Anterior cingulate cortex (tissue), 58 donors: ENCODE measurements around the gene TEX101.
"Not testable (repeated sequence)": the region's sequence is repeated elsewhere in the genome, so short reads cannot be mapped to it uniquely, and the experiment has no call there.

Experiments
- DNase-seq, 58 donors: peaks; one replicate each; lab custom pipeline; 2025; lab: John Stamatoyannopoulos, UW

The TEX101 gene

DNA sequence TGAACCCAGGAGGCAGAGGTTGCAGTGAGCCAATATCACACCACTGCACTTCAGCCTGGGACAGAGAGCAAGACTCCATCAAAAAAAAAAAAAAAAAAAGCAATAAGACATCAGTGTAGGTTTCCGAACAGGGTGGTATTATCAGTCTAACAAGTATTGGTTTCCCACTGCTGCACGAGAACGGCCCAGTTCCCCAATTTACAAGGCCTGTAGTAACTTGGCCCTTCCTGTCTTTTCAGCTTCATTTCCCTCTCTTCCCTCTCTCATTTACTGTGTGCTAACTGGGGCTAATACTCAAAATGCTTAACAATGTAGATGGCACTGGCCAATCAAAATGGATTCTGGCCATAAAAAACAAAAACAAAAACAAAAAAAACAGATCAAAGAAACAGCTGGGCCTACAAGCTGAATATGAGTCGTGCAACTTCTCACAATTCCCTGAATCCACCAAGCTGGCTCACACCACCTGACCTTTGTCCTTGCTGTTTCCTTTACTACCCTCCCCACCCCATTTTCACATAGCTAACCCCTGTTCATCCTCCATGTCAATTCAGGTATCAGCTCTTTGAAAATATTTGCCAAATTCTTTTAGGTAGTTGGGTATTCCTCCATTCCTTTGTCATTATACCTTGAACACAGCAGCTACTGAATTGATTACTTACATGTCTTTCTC lies 2.4 kb downstream of the TEX101 start:
- DNase-seq: no peak

DNA sequence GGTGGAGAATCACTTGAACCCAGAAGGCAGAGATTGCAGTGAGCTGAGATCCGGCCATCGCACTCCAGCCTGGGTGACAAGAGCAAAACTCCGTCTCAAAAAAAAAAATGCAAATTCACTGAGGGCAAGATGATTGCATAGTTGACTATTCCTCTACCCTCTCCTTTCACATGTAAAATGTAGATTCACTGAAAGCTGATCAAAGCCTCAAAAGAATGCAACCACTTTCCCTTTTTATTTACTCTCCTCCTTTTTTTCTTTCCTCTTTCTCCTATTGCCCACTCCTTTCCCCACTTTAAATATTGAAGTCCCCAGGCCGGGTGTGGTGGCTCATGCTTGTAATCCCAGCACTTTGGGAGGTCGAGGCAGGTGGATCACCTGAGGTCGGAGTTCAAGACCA lies 6.3 kb downstream of the TEX101 start:
- no peak for DNase-seq

GRCh38 chr19:43422000-43422688 lies 7.5 kb downstream of the TEX101 start:
- DNase-seq: no peak

- DNase-seq: no peak
Observed at GRCh38 chr19:43422689-43423066, 8.0 kb downstream of the TEX101 start.

DNA sequence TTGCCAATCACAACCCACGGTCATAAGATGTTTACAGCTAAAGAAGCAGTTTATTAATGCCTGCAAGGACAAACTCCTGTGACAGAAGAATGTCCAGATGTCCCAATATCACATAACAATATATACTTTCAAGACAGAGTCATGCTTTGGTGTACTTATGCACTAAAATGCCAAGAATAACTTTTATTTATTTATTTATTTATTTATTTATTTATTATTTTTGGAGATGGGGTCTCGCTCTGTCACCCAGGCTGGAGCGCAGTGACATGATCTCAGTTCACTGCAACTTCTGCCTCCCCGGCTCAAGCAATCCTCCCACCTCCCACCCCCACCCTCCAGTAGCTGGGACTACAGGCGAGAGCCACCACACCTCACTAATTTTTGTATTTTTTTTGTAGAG lies 9.1 kb downstream of the TEX101 start:
- DNase-seq: no peak

GRCh38 chr19:43425567-43426392 lies 11.1 kb downstream of the TEX101 start:
- DNase-seq: peak in 11 of 58 donors; percentile 2 to 57 (median 16)

DNA sequence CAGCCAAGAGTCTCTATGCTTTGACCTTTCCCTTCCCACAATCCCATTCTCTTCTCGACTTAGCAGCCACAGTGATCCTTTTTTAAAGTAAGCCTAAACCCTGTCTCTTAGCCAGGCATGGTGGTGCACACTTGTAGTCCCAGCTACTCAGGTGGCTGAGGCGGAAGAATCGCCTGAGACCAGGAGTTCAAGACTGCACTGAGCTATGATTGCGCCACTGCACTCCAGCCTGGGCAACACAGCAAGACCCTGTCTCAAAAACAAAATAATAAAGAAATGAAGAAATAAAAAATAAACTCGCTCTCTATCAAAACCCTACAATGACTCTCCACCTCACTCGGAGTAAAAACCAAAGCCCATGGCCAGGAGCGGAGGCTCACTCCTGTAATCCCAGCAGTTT lies 14.7 kb downstream of the TEX101 start:
- DNase-seq: no peak

- DNase-seq: no peak
Observed at GRCh38 chr19:43430142-43430710, 15.5 kb downstream of the TEX101 start.

DNA sequence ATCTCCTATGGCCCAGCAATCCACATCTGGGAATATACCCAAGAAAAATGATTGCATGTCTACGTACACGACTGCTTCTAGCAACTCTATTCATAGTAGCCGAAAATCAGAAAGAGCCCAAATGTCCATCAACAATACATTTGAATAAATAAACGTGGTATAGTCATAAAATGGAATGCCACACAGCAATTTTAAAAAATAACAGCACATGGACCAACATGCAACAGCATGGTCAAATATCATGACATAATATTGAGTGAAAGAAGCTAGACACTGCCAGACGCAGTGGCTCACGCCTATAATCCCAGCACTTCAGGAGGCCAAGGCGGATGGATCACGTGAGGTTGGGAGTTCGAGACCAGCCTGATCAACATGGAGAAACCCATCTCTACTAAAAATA lies 16.3 kb downstream of the TEX101 start:
- DNase-seq: no peak

DNA sequence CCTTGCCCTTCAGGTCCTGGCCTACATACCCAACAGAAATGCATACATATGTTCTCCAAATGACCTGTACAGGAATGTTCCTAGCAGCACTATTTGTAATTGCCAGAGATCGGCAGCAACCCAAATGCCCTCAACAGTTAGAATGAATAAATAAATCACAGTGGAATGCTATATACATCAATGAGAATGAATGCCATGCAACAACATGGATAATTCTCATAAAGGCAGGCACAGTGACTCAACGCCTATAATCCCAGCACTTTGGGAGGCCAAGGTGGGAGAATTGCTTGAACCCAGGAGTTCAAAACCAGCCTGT lies 18.6 kb downstream of the TEX101 start:
- DNase-seq: no peak

DNA sequence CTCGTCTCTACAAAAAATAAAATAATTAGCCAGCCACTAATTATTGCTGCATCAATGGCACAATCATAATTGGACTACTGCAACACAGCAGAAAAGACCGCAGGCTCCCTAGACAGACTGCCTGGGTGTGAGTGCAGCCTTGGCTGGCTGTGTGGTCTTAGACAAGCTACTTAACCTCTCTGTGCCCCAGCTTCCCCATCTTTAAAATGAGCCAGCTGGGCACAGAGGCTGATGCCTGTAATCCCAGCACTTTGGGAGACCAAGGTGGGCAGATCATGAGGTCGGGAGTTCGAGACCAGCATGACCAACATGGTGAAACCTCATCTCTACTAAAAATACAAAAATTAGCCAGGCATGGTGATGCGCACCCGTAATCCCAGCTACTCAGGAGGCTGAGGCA lies 19.0 kb downstream of the TEX101 start:
- no peak for DNase-seq

- DNase-seq: no peak
Observed at GRCh38 chr19:43435775-43436174, 21.1 kb downstream of the TEX101 start.

GRCh38 chr19:43437284-43437683 lies 22.6 kb downstream of the TEX101 start:
- not testable (repeated sequence) for DNase-seq

GRCh38 chr19:43437712-43438111 lies 23.0 kb downstream of the TEX101 start:
- DNase-seq: no peak

DNA sequence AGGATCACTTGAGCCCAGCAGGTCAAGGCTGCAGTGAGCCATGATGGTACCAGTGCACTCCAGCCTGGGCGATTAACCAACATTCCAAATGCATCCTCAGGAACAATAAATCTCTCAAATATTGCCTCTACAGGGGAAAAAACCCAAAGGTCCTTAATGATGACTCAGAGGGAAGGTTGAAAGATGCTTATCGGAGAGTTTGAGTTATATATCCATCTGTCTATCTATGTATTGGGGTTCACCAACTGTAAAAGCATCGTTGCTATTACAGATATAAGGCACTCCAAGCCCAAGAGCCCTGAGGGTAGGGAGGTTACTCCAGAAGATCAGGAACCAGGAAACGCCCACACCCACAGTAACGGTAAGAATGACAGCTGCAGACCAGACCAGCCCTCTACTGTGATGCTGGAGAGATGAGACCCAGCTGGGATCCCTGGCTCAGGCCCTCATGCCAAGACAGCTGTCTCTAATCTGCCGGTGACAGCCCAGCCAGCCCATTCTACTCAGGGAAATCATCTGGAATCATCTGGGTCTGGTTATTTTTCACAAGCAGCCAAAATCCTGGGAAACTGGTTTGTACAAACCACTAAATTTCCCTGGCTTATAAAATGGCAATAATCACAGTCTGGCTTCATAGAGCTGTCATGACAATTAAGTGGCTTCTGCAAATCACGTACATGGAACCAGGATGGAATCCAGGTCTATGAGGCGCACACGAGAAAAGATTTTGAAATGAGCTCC lies 23.8 kb downstream of the TEX101 start:
- DNase-seq: peak in 1 of 58 donors; percentile 2

DNA sequence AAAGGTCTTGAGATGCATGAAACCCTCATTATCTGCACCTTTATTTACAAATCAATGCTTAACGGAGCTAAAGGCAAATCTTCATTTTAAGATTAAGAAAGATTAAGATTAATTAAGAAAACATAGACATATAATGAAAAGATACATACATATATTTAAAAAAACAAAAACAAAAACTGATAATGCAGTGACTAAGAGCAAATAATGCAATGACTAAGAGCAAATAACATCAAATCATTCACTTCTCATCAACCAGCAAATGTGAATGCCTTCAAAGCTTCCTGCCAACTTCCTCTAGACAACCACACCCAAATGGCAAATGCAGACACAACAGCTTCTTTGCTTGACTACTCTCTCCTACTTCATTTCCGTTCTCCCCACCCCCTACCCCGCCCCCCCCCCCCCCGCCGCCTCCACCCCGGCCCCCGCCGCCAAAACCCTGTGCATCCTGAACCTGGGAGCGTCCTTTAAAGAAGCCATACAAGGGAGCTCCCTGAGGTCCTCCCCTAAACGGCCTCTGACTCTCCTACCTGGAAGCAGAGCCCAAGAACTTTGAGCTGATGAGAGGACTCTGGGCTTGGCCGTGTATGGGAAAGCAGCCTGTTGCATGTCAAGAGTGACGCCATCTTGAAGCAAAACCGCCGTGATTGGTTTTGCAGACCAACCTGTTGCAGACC lies 24.5 kb downstream of the TEX101 start:
- DNase-seq: no peak

- DNase-seq: no peak
Observed at GRCh38 chr19:43439709-43440063, 25.0 kb downstream of the TEX101 start.

DNA sequence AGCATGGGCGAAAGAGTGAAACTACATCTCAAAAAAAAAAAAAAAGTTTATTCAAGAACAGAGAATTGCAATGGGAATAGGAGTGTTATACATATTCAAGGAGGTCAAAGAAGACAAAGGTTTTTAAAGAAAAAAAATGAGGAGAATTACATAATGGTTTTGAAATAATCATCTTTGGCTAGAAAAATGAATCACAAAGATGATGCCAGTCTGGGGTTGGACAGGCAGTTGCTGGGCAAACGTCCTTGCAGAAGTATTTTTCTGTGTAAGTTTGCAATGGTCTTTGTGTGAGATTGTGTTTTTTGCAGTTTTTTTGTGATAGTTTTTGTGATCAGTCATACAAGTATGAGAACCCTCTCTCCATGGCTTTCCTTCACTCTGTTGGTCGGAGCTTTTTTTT lies 27.0 kb downstream of the TEX101 start:
- DNase-seq: no peak

GRCh38 chr19:43444091-43444490 lies 29.4 kb downstream of the TEX101 start:
- not testable (repeated sequence) for DNase-seq
